Lower leg skin (tissue), 3 donors: ENCODE results near the gene ZNF175.

ENCODE experiments used
- POLR2A ChIP-seq, 2 donors: fragments of 450-650 bp; IDR thresholded peaks; one replicate each; pipeline ENCODE4 v1.6.1; 2016 to 2017; ENCODE audit warnings: antibody characterized with exemption in 2 of 2, mild to moderate bottlenecking in 1 of 2, moderate library complexity in 1 of 2
- TF ChIP-seq, protein P1 (sequence below), 3 donors: fragments of 450-650 bp; IDR thresholded peaks; one replicate each; pipeline ENCODE4 v1.5.1; 2016; ENCODE audit warnings: antibody characterized with exemption in 3 of 3, mild to moderate bottlenecking in 3 of 3, moderate library complexity in 2 of 3

DNA sequence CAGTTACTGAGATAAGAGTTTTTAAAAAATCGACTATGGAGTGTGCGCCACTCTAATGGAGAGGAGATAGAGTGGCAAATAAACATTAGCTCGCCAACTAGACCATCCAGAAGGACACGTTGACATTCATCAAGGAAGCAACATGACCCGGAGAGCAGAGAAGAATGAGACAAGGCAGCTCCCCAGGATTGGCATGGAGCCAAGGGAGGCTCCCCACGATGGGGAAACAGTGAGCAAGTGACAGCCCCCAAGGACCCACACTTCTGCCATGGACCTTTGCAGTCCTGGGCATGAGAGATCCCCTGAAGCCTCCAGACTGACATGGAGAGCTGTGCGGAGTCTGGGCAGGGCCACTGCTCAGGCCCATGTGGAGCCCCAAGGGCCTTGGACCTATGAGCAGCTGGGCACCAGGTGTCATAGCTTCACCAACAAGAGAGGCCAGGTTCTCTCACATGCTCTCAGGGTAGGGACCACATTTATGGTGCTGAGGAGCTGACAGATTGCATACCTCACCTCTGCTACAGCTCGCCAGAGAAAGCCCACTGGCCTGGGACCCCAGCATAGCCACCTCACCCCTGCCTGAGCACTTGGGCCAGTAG is 46.3 kb upstream of the ZNF175 start:
- TF ChIP-seq, protein P1, sequence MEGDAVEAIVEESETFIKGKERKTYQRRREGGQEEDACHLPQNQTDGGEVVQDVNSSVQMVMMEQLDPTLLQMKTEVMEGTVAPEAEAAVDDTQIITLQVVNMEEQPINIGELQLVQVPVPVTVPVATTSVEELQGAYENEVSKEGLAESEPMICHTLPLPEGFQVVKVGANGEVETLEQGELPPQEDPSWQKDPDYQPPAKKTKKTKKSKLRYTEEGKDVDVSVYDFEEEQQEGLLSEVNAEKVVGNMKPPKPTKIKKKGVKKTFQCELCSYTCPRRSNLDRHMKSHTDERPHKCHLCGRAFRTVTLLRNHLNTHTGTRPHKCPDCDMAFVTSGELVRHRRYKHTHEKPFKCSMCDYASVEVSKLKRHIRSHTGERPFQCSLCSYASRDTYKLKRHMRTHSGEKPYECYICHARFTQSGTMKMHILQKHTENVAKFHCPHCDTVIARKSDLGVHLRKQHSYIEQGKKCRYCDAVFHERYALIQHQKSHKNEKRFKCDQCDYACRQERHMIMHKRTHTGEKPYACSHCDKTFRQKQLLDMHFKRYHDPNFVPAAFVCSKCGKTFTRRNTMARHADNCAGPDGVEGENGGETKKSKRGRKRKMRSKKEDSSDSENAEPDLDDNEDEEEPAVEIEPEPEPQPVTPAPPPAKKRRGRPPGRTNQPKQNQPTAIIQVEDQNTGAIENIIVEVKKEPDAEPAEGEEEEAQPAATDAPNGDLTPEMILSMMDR (IDR thresholded peaks at IDR 0.05) = no peak
- no peak for TF ChIP-seq POLR2A (IDR thresholded peaks at IDR 0.05)
